ENCODE results near the gene STARD7. TPM values are rescaled to one million over a fixed set of nuclear protein-coding genes. Genes with fewer than 3 reads are reported as not detected.
A peak's percentile ranks its signal among the peaks of the same experiment; 100 is the strongest.

The STARD7 gene
- total and polyA plus RNA-seq, 9 of the 15 experiments (the other 6 are each of a cell fraction or from before 2014, with no cell fraction given): 90.9 to 196 (median 145) TPM

DNA sequence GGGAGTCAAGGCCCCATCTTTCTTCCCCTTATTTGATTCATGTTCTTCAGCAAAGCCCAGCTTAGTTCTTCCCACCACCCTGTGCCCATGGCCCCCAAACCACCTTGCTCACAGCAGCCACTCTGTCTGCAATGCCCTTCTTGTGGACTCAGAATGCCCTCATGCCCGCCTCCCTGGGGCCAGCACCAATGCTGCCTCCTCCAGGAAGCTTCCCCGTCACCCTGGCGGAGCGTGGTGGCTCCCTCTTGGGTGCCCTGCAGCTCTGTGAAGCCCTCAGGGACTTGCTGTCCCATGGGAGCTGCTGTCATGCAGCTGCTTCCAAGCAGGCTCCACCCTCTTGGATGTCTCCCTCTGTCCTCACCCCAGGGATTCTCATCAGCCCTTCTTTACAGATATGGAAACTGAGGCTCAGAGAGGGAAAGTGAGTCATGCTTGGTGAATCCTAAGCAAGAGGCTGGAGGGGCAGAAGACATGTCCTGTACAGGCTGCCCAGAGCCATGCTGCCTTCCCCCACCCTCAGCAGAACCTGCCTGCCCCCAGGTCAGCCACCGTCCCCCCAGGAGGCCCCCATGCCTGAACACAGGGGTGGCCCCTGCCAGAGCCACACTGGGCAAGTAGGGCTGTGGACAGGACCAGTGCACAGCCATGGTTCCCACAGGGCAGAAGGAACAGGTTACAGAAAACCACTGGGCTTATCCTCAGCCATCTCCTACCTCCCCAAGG, 51.5 kb downstream of the STARD7 start:
- in situ Hi-C loops (cut with MboI) (no loop called here), intact Hi-C loops (cut with micrococcal nuclease) (no loop called here)
- Histone ChIP-seq H4K20me1 (replicated peaks; ENCODE audit: control insufficient read depth, insufficient read depth, low read length) (no peaks in the 10 kb centered on the region), H3K9me1 (ENCODE audit: control insufficient read depth, insufficient read depth, low read length) (peaks cover 3% of the 10 kb centered on the region), H3K27ac (ENCODE audit: extremely low read depth, low read depth, low read length) (peak overlapping the region; percentile 82), H3K79me2 (ENCODE audit: control insufficient read depth, insufficient read depth, low read length) (no peaks in the 10 kb centered on the region), H3K4me3 (no peak overlapping the region), H3K4me1 (replicated peaks in 1 of 2; ENCODE audit: control insufficient read depth in 2 of 2, insufficient read depth in 2 of 2, low read length in 2 of 2) (peaks cover 21 to 37% of the 10 kb centered on the region in 2 experiments), H3K27me3 (ENCODE audit: control insufficient read depth in 2 of 2, insufficient read depth in 2 of 2, low read length in 2 of 2) (no peaks in the 10 kb centered on the region), H3K4me2 (ENCODE audit: insufficient read depth, low read length) (peak overlapping the region; percentile 71), H2AFZ (ENCODE audit: low read depth, low read length) (peak overlapping the region; percentile 99), H3K36me3 (ENCODE audit: control insufficient read depth, insufficient read depth, low read length) (no peaks in the 10 kb centered on the region), H3K9ac (ENCODE audit: insufficient read depth in 1 of 2, low read depth in 2 of 2, low read length in 2 of 2) (peak overlapping the region; percentile 67 to 90), H3K9me3 (replicated peaks; ENCODE audit: control insufficient read depth, insufficient read depth, low read depth, low read length) (no peaks in the 10 kb centered on the region)
- DNase-seq (ENCODE audit: extremely low read depth in 1 of 4, low spot score in 3 of 4) (no peak), ATAC-seq (peak; percentile 62), FAIRE-seq (no peak)
- ChIA-PET POLR2A (interaction anchor here (0.7 kb wide), 1 partner anchor 436 kb away, joined by 3 read pairs; no protein-coding TSS in a partner anchor), CTCF (ENCODE audit: low intra/inter-chr PET ratio) (no interaction called here)
- TF ChIP-seq ZNF589 (CRISPR knock-in tag; IDR thresholded peaks at IDR 0.05; ENCODE audit: low read depth) (peak; percentile 32; the same call in 1 of the 2 replicates), RFX7 (CRISPR knock-in tag; IDR thresholded peaks at IDR 0.05) (no peak)
- BruUV-seq (replicated peaks): no TSS peak
- WGBS (ENCODE audit: insufficient coverage, low coverage, missing lambda C conversion rate): 73% methylated on average over 2 of the region's 5 CpGs

DNA sequence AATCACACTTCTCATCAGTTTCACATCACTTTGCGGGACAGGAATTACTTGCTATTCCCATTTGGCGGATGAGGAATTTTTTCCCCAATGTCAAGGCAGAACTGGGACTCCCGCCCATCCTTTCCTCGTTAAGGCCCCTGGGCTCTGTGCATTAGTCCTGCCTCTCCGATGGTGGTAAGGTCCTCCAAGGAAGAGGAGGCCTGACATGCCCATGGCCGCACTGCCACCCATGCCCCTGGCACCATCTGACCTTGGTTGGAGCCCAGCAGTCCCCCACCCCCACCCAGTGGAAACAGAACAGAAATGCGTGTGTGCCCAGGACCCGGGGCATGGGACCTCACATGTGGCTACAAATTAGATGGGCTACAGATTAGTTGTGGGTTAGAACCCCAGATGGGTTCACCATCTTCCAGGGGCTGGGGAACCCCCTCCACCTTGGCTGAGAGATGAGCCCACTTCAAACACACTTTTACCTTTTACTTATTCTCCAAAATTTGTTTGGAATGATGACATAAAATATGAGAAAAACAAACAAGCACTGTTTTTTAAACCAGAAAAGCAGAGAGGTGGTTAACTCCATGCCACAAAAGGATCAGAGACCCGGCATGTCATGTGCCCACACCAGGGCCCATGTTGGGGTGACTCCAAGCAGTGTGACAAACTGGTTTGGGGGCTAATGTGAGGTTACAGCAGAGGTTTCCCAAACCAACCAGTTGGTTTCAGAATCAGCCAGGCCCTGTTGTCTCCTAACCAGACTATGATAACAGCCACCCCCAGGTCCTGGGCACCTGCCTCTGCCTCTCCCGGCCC, 52.4 kb downstream of the STARD7 start:
- no peak overlapping the region for H3K4me3 ChIP-seq
- H2AFZ ChIP-seq (ENCODE audit: low read depth, low read length): no peak overlapping the region
- no TSS peak for BruUV-seq (replicated peaks)
- no peak overlapping the region for H3K27ac ChIP-seq (ENCODE audit: extremely low read depth, low read depth, low read length)
- in situ Hi-C loops (cut with MboI) (no loop called here), intact Hi-C loops (cut with micrococcal nuclease) (no loop called here)
- H3K4me1 ChIP-seq (replicated peaks in 1 of 2; ENCODE audit: control insufficient read depth in 2 of 2, insufficient read depth in 2 of 2, low read length in 2 of 2): peaks cover 20 to 37% of the 10 kb centered on the region in 2 experiments
- CTCF ChIA-PET (ENCODE audit: low intra/inter-chr PET ratio): no interaction called here
- H3K27me3 ChIP-seq (ENCODE audit: control insufficient read depth in 2 of 2, insufficient read depth in 2 of 2, low read length in 2 of 2): no peaks in the 10 kb centered on the region
- WGBS (ENCODE audit: insufficient coverage, low coverage, missing lambda C conversion rate): 75% methylated on average over 10 of the region's 10 CpGs
- FAIRE-seq: no peak
- no peak for ATAC-seq
- no peaks in the 10 kb centered on the region for H3K79me2 ChIP-seq (ENCODE audit: control insufficient read depth, insufficient read depth, low read length)
- no peaks in the 10 kb centered on the region for H3K9me3 ChIP-seq (replicated peaks; ENCODE audit: control insufficient read depth, insufficient read depth, low read depth, low read length)
- no peaks in the 10 kb centered on the region for H3K36me3 ChIP-seq (ENCODE audit: control insufficient read depth, insufficient read depth, low read length)
- POLR2A ChIA-PET: interaction anchor here (0.7 kb wide), 1 partner anchor 437 kb away, joined by 3 read pairs; no protein-coding TSS in a partner anchor
- H3K9ac ChIP-seq (ENCODE audit: insufficient read depth in 1 of 2, low read depth in 2 of 2, low read length in 2 of 2): peak overlapping the region in 1 of 2 experiments; percentile 52; a peak in 1 of 4 replicates
- H3K4me2 ChIP-seq (ENCODE audit: insufficient read depth, low read length): no peak overlapping the region
- peaks cover 3% of the 10 kb centered on the region for H3K9me1 ChIP-seq (ENCODE audit: control insufficient read depth, insufficient read depth, low read length)
- no peak for DNase-seq (ENCODE audit: extremely low read depth in 1 of 4, low spot score in 3 of 4)
- no peaks in the 10 kb centered on the region for H4K20me1 ChIP-seq (replicated peaks; ENCODE audit: control insufficient read depth, insufficient read depth, low read length)
- TF ChIP-seq EWSR1 (IDR thresholded peaks at IDR 0.05; ENCODE audit: borderline replicate concordance, low read depth, partially characterized antibody) (no peak), HBP1 (CRISPR knock-in tag; IDR thresholded peaks at IDR 0.05) (no peak), IFI16 (CRISPR knock-in tag; IDR thresholded peaks at IDR 0.05) (no peak), ASH1L (IDR thresholded peaks at IDR 0.05; ENCODE audit: borderline replicate concordance, low read depth, partially characterized antibody) (no peak)
- TF ChIP-seq, protein P1, sequence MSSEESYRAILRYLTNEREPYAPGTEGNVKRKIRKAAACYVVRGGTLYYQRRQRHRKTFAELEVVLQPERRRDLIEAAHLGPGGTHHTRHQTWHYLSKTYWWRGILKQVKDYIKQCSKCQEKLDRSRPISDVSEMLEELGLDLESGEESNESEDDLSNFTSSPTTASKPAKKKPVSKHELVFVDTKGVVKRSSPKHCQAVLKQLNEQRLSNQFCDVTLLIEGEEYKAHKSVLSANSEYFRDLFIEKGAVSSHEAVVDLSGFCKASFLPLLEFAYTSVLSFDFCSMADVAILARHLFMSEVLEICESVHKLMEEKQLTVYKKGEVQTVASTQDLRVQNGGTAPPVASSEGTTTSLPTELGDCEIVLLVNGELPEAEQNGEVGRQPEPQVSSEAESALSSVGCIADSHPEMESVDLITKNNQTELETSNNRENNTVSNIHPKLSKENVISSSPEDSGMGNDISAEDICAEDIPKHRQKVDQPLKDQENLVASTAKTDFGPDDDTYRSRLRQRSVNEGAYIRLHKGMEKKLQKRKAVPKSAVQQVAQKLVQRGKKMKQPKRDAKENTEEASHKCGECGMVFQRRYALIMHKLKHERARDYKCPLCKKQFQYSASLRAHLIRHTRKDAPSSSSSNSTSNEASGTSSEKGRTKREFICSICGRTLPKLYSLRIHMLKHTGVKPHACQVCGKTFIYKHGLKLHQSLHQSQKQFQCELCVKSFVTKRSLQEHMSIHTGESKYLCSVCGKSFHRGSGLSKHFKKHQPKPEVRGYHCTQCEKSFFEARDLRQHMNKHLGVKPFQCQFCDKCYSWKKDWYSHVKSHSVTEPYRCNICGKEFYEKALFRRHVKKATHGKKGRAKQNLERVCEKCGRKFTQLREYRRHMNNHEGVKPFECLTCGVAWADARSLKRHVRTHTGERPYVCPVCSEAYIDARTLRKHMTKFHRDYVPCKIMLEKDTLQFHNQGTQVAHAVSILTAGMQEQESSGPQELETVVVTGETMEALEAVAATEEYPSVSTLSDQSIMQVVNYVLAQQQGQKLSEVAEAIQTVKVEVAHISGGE (CRISPR knock-in tag; IDR thresholded peaks at IDR 0.05): no peak

All from K562 (cell line).